Neutrophil (primary cell): ENCODE results near the gene SUSD2.

Experiments used
- H3K27ac ChIP-seq: fragments of 200-600 bp; sonication (generic); 2 replicates; pipeline ENCODE4 v1.5.1; 2016; ENCODE audit warnings: mild to moderate bottlenecking, moderate library complexity
- H3K27me3 ChIP-seq: fragments of 200-600 bp; sonication (generic); 2 replicates; pipeline ENCODE4 v1.6.0; 2016; ENCODE audit warnings: mild to moderate bottlenecking
- H3K36me3 ChIP-seq: fragments of 200-600 bp; sonication (generic); 2 replicates; pipeline ENCODE4 v1.5.1; 2017
- H3K4me1 ChIP-seq, 2 experiments: fragments of 200-600 bp in 1 of 2; sonication (generic) in 1 of 2; 1 replicate in 1 of 2; 2 replicates in 1 of 2; pipeline versions ENCODE4 v1.5.1 to v1.6.1; 2013 to 2016; ENCODE audit warnings: low read depth in 1 of 2, low read length in 1 of 2, mild to moderate bottlenecking in 1 of 2, moderate library complexity in 1 of 2; ENCODE audit not compliant: control insufficient read depth in 1 of 2, insufficient read depth in 1 of 2
- H3K4me3 ChIP-seq, 2 experiments: fragments of 200-600 bp in 1 of 2; sonication (generic) in 1 of 2; 1 replicate in 1 of 2; 2 replicates in 1 of 2; pipeline ENCODE4 v1.5.1; 2013 to 2016; ENCODE audit warnings: low read depth in 1 of 2, low read length in 1 of 2, mild to moderate bottlenecking in 1 of 2, moderate library complexity in 1 of 2
- H3K9me3 ChIP-seq: fragments of 200-600 bp; sonication (generic); 2 replicates; pipeline ENCODE4 v1.5.1; 2016
- TF ChIP-seq, protein P1 (sequence below): fragments of 200-600 bp; sonication (generic); IDR thresholded peaks from 2 replicates; pipeline ENCODE4 v1.5.1; 2016; ENCODE audit warnings: antibody characterized with exemption

SUSD2 gene

GRCh38 chr22:24164243-24164642 is 17.0 kb upstream of the SUSD2 start:
- Histone ChIP-seq H3K4me3 (no peak overlapping the region), H3K27me3 (no peaks in the 10 kb centered on the region), H3K27ac (no peak overlapping the region), H3K9me3 (peaks cover 3% of the 10 kb centered on the region), H3K36me3 (peaks cover 92% of the 10 kb centered on the region), H3K4me1 (peaks cover 15 to 19% of the 10 kb centered on the region in 2 experiments)
- TF ChIP-seq, protein P1, sequence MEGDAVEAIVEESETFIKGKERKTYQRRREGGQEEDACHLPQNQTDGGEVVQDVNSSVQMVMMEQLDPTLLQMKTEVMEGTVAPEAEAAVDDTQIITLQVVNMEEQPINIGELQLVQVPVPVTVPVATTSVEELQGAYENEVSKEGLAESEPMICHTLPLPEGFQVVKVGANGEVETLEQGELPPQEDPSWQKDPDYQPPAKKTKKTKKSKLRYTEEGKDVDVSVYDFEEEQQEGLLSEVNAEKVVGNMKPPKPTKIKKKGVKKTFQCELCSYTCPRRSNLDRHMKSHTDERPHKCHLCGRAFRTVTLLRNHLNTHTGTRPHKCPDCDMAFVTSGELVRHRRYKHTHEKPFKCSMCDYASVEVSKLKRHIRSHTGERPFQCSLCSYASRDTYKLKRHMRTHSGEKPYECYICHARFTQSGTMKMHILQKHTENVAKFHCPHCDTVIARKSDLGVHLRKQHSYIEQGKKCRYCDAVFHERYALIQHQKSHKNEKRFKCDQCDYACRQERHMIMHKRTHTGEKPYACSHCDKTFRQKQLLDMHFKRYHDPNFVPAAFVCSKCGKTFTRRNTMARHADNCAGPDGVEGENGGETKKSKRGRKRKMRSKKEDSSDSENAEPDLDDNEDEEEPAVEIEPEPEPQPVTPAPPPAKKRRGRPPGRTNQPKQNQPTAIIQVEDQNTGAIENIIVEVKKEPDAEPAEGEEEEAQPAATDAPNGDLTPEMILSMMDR = no peak

GRCh38 chr22:24164940-24165339 is 16.3 kb upstream of the SUSD2 start:
- Histone ChIP-seq H3K4me3 (no peak overlapping the region), H3K27ac (no peak overlapping the region), H3K4me1 (peaks cover 8 to 12% of the 10 kb centered on the region in 2 experiments), H3K27me3 (no peaks in the 10 kb centered on the region), H3K9me3 (peaks cover 3% of the 10 kb centered on the region), H3K36me3 (peaks cover 99% of the 10 kb centered on the region)
- TF ChIP-seq, protein P1 = no peak

DNA sequence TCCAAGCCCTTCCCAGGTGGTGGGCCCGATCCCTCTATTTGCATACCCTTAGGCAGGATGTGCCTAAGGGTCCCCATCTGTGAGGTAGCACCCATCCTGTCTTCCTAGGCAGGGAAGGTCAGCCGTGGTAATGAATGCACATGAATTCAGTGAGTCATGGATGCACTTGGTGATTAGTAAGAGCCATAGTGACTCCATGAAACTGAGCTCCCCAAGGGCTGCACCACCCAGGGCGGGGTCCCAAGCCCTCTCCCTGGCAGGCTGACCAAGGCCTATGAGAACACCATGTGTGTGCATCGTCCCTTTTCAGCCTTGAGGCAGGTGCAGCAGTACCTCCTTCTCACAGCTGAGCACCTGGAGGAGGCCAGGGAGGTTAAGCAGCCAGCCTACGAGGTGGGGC is 15.6 kb upstream of the SUSD2 start:
- no peak overlapping the region for H3K27ac ChIP-seq
- no peak overlapping the region for H3K4me3 ChIP-seq
- peaks cover 3% of the 10 kb centered on the region for H3K9me3 ChIP-seq
- H3K36me3 ChIP-seq = peaks cover 100% of the 10 kb centered on the region
- TF ChIP-seq, protein P1 = no peak
- H3K4me1 ChIP-seq = peaks cover under 1 to 4% of the 10 kb centered on the region in 2 experiments
- H3K27me3 ChIP-seq = no peaks in the 10 kb centered on the region

DNA sequence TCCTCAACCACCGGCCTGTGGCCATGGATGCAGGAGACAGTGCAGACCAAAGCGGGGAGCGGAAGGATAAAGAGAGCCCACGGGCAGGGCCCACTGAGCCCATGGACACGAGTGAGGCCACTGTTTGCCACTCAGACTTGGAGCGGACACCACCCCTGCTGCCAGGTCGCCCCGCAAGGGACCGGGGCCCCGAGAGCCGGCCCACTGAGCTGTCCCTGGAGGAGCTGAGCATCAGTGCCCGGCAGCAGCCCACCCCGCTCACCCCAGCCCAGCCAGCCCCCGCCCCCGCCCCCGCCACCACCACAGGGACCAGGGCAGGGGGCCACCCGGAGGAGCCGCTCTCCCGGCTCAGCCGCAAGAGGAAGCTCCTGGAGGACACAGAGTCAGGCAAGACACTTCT is 14.5 kb upstream of the SUSD2 start:
- TF ChIP-seq, protein P1 = no peak
- Histone ChIP-seq H3K36me3 (peaks cover 100% of the 10 kb centered on the region), H3K4me1 (no peaks in the 10 kb centered on the region), H3K27ac (no peak overlapping the region), H3K4me3 (no peak overlapping the region), H3K27me3 (no peaks in the 10 kb centered on the region), H3K9me3 (peaks cover 3% of the 10 kb centered on the region)

GRCh38 chr22:24169439-24170058 is 11.7 kb upstream of the SUSD2 start:
- H3K4me3 ChIP-seq = no peak overlapping the region
- H3K27me3 ChIP-seq = no peaks in the 10 kb centered on the region
- H3K27ac ChIP-seq = peak overlapping the region; percentile 10
- TF ChIP-seq, protein P1 = no peak
- H3K36me3 ChIP-seq = peaks cover 100% of the 10 kb centered on the region
- H3K4me1 ChIP-seq = no peaks in the 10 kb centered on the region
- peaks cover 3% of the 10 kb centered on the region for H3K9me3 ChIP-seq
